PC-3 (cell line): ENCODE measurements around the gene RAX2. TPM values are rescaled to one million over a fixed set of nuclear protein-coding genes. Genes with fewer than 3 reads are reported as not detected.

ENCODE experiments used
- ATAC-seq: fragments of 200-7000 bp; cut with Tn5 transposase; 2 replicates; pipeline ENCODE4 v1.9.1; 2020; ENCODE audit warnings: mild to moderate bottlenecking, moderate library complexity
- BruUV-seq: library from RNA; stranded (reverse); fragments of 400-500 nt; replicated peaks from 2 replicates; lab custom pipeline; 2021; lab: Mats Ljungman, UMichigan
- CTCF ChIA-PET: fragments of 300-600 bp; sonication (Branson Sonifier 250); formaldehyde crosslinking; loops from one replicate; lab custom pipeline; 2022; ENCODE audit warnings: antibody characterized with exemption; lab: Charles Lee
- POLR2A ChIA-PET: fragments of 300-600 bp; sonication (Branson Sonifier 250); formaldehyde crosslinking; loops from one replicate; lab custom pipeline; 2022; ENCODE audit warnings: antibody characterized with exemption; ENCODE audit not compliant: unreplicated experiment; lab: Charles Lee
- DNase-seq: peaks from one replicate; pipeline ENCODE4 v3.0.0-alpha.2; 2015
- H2AFZ ChIP-seq: fragments of 300-600 bp; sonication (generic); 2 replicates; pipeline ENCODE4 v1.6.0; 2016; ENCODE audit warnings: antibody characterized with exemption, low read length
- H3F3A ChIP-seq: fragments of 300-600 bp; sonication (generic); one replicate; pipeline ENCODE4 v1.6.0; 2017; ENCODE audit warnings: antibody characterized with exemption, low read length, control low read depth, mild to moderate bottlenecking; ENCODE audit not compliant: unreplicated experiment
- H3K27ac ChIP-seq: fragments of 300-600 bp; sonication (generic); 2 replicates; pipeline ENCODE4 v1.5.1; 2016; ENCODE audit warnings: mild to moderate bottlenecking, low read length
- H3K27me3 ChIP-seq: fragments of 300-600 bp; sonication (generic); 2 replicates; pipeline ENCODE4 v1.6.1; 2016; ENCODE audit warnings: low read length, mixed read lengths
- H3K36me3 ChIP-seq: fragments of 300-600 bp; sonication (generic); 2 replicates; pipeline ENCODE4 v1.6.1; 2016; ENCODE audit warnings: low read depth, mixed run types, low read length, mixed read lengths
- H3K4me1 ChIP-seq: fragments of 300-600 bp; sonication (generic); 2 replicates; pipeline ENCODE4 v1.5.1; 2016; ENCODE audit warnings: low read length; ENCODE audit not compliant: insufficient read depth
- H3K4me2 ChIP-seq: fragments of 300-600 bp; sonication (generic); 2 replicates; pipeline ENCODE4 v1.6.0; 2016; ENCODE audit warnings: low read length
- H3K4me3 ChIP-seq: fragments of 300-600 bp; sonication (generic); 2 replicates; pipeline ENCODE4 v1.5.1; 2016; ENCODE audit warnings: mild to moderate bottlenecking, low read length, mixed read lengths
- H3K79me2 ChIP-seq: fragments of 300-600 bp; sonication (generic); 2 replicates; pipeline ENCODE4 v1.6.1; 2017; ENCODE audit warnings: low read length, mixed read lengths
- H3K9ac ChIP-seq: fragments of 300-600 bp; sonication (generic); 2 replicates; pipeline ENCODE4 v1.6.0; 2016; ENCODE audit warnings: mild to moderate bottlenecking, low read length
- H3K9me2 ChIP-seq: fragments of 300-600 bp; sonication (generic); replicated peaks from 2 replicates; pipeline ENCODE4 v1.6.1; 2016; ENCODE audit warnings: mixed run types, low read length, mixed read lengths
- H3K9me3 ChIP-seq: fragments of 300-600 bp; sonication (generic); 2 replicates; pipeline ENCODE4 v1.6.1; 2016; ENCODE audit warnings: low read length, mixed read lengths
- H4K20me1 ChIP-seq: fragments of 300-600 bp; sonication (generic); 2 replicates; pipeline ENCODE4 v1.6.1; 2016; ENCODE audit warnings: low read length, mixed read lengths
- CTCF ChIP-seq: fragments of 300-600 bp; sonication (generic); conservative IDR thresholded peaks from 2 replicates; pipeline ENCODE4 v1.5.1; 2017; ENCODE audit warnings: antibody characterized with exemption, low read depth, mild to moderate bottlenecking, low read length
- EZH2 ChIP-seq: fragments of 300-600 bp; sonication (generic); IDR thresholded peaks from one replicate; pipeline ENCODE4 v1.6.1; 2017; ENCODE audit warnings: antibody characterized with exemption, mild to moderate bottlenecking, low read length; ENCODE audit not compliant: unreplicated experiment
- EZH2phosphoT487 ChIP-seq: fragments of 300-600 bp; sonication (generic); IDR thresholded peaks from 2 replicates; pipeline ENCODE4 v1.6.1; 2018; ENCODE audit warnings: mild to moderate bottlenecking, antibody characterized with exemption, low read length, borderline replicate concordance
- intact Hi-C: fragments of 100-400 bp; cut with micrococcal nuclease; formaldehyde crosslinking; loops from 2 replicates; pipeline ENCODE4 v1.9.0; 2023
- total RNA-seq: library from RNA; depleted of rRNA; stranded (reverse); fragments of >200 nt; gene quantifications from 2 replicates; pipeline ENCODE4 v1.2.3, GENCODE V29; 2014

Gene RAX2
- total RNA-seq, 1 experiment from 2014 or later = not detected

DNA sequence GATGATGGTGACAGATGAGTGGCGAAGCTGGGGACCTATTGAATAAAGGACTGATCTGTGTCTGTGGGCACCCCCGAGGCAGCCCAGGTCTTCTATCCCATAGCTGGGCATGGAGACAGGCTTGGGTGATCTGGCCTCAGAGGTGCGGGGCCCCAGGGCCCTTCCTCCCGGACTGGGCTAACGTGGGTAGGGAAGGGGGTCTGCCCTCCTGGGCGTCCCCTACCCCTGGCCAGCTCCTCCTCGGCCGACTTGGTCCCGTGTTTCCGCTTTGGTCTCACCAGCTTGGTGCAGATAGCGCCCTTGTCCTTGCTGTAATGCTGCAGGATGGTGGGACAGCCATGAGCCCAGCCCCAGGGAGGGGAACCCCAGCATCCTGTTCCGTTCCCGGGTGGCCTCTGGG is 10.9 kb upstream of the RAX2 start:
- no peak overlapping the region for H3K4me2 ChIP-seq
- no peaks in the 10 kb centered on the region for H3K79me2 ChIP-seq
- no peak overlapping the region for H3K9ac ChIP-seq
- ATAC-seq (no peak), DNase-seq (no peak)
- no peaks in the 10 kb centered on the region for H4K20me1 ChIP-seq
- H3K27me3 ChIP-seq = no peaks in the 10 kb centered on the region
- no peaks in the 10 kb centered on the region for H3K4me1 ChIP-seq
- no peaks in the 10 kb centered on the region for H3K36me3 ChIP-seq
- H3K9me3 ChIP-seq = 0 out of 2 replicates have a peak, but pooled peaks cover 13% of the 10 kb centered on the region
- ChIA-PET POLR2A (no interaction called here), CTCF (no interaction called here)
- H3K9me2 ChIP-seq = no peaks in the 10 kb centered on the region
- TF ChIP-seq EZH2phosphoT487 (no peak), CTCF (no peak), EZH2 (no peak)
- intact Hi-C loops = no loop called here
- no peak overlapping the region for H3K4me3 ChIP-seq
- no peaks in the 10 kb centered on the region for H3F3A ChIP-seq
- H3K27ac ChIP-seq = no peak overlapping the region
- BruUV-seq = no TSS peak
- no peak overlapping the region for H2AFZ ChIP-seq

GRCh38 chr19:3782330-3782729 is 10.3 kb upstream of the RAX2 start:
- Histone ChIP-seq H3K4me1 (no peaks in the 10 kb centered on the region), H3K9ac (no peak overlapping the region), H3K4me3 (no peak overlapping the region), H3K27ac (no peak overlapping the region), H2AFZ (no peak overlapping the region), H3K9me2 (no peaks in the 10 kb centered on the region), H3K4me2 (no peak overlapping the region), H3K27me3 (no peaks in the 10 kb centered on the region), H3K36me3 (no peaks in the 10 kb centered on the region), H3K9me3 (0 out of 2 replicates have a peak, but pooled peaks cover 13% of the 10 kb centered on the region), H3F3A (no peaks in the 10 kb centered on the region), H4K20me1 (no peaks in the 10 kb centered on the region), H3K79me2 (no peaks in the 10 kb centered on the region)
- intact Hi-C loops = no loop called here
- DNase-seq (no peak), ATAC-seq (no peak)
- POLR2A ChIA-PET = no interaction called here
- no peak for TF ChIP-seq EZH2phosphoT487
- no peak for TF ChIP-seq EZH2
- TF ChIP-seq CTCF = no peak
- CTCF ChIA-PET = no interaction called here
- no TSS peak for BruUV-seq

GRCh38 chr19:3781603-3782002 is 9.6 kb upstream of the RAX2 start:
- no peak for ATAC-seq
- Histone ChIP-seq H3K4me3 (no peak overlapping the region), H3K27ac (no peak overlapping the region), H3K79me2 (no peaks in the 10 kb centered on the region), H3K9ac (no peak overlapping the region), H3K27me3 (no peaks in the 10 kb centered on the region), H3K36me3 (no peaks in the 10 kb centered on the region), H3K4me1 (no peaks in the 10 kb centered on the region), H3K9me2 (no peaks in the 10 kb centered on the region), H3K9me3 (0 out of 2 replicates have a peak, but pooled peaks cover 13% of the 10 kb centered on the region), H2AFZ (no peak overlapping the region), H3F3A (no peaks in the 10 kb centered on the region), H3K4me2 (no peak overlapping the region), H4K20me1 (no peaks in the 10 kb centered on the region)
- no peak for DNase-seq
- CTCF ChIA-PET = no interaction called here
- intact Hi-C loops = no loop called here
- no peak for TF ChIP-seq EZH2
- no TSS peak for BruUV-seq
- POLR2A ChIA-PET = no interaction called here
